ENCODE data around the gene CHFR. TPM values are rescaled to one million over a fixed set of nuclear protein-coding genes. Genes with fewer than 3 reads are reported as not detected.

CHFR gene
- total RNA-seq, 1 donor from 2014 or later: 37.1 TPM

GRCh38 chr12:132853285-132854092 lies 33.9 kb downstream of the CHFR start:
- TF ChIP-seq CTCF (IDR thresholded peaks at IDR 0.05): no peak
- no peak for TF ChIP-seq POLR2A (IDR thresholded peaks at IDR 0.05)
- TF ChIP-seq POLR2AphosphoS5 (IDR thresholded peaks at IDR 0.05; ENCODE audit: insufficient read depth in 1 of 2, low read depth in 1 of 2): no peak
- intact Hi-C loops (cut with DNase I): no loop called here
- Histone ChIP-seq H3K27ac (no peak overlapping the region), H3K4me1 (no peaks in the 10 kb centered on the region), H3K4me3 (no peak overlapping the region), H3K27me3 (no peaks in the 10 kb centered on the region), H3K36me3 (peaks cover 0 to 85% of the 10 kb centered on the region in 2 donors), H3K9me3 (no peaks in the 10 kb centered on the region)
- no peak for DNase-seq (ENCODE audit: extremely low spot score in 2 of 2)

- H3K9me3 ChIP-seq: no peaks in the 10 kb centered on the region
- H3K36me3 ChIP-seq: peaks cover 0 to 87% of the 10 kb centered on the region in 2 donors
- H3K27me3 ChIP-seq: no peaks in the 10 kb centered on the region
- no peak overlapping the region for H3K4me3 ChIP-seq
- H3K4me1 ChIP-seq: no peaks in the 10 kb centered on the region
- no peak for TF ChIP-seq CTCF (IDR thresholded peaks at IDR 0.05)
- TF ChIP-seq POLR2AphosphoS5 (IDR thresholded peaks at IDR 0.05; ENCODE audit: insufficient read depth in 1 of 2, low read depth in 1 of 2): no peak
- TF ChIP-seq POLR2A (IDR thresholded peaks at IDR 0.05): no peak
- H3K27ac ChIP-seq: no peak overlapping the region
- intact Hi-C loops (cut with DNase I): no loop called here
- no peak for DNase-seq (ENCODE audit: extremely low spot score in 2 of 2)
Observed at GRCh38 chr12:132852496-132852895, 34.9 kb downstream of the CHFR start.

- H3K9me3 ChIP-seq: no peaks in the 10 kb centered on the region
- TF ChIP-seq CTCF (IDR thresholded peaks at IDR 0.05) (no peak), POLR2AphosphoS5 (IDR thresholded peaks at IDR 0.05; ENCODE audit: insufficient read depth in 1 of 2, low read depth in 1 of 2) (no peak)
- no peaks in the 10 kb centered on the region for H3K27me3 ChIP-seq
- H3K27ac ChIP-seq: no peak overlapping the region
- no peaks in the 10 kb centered on the region for H3K4me1 ChIP-seq
- H3K36me3 ChIP-seq: peaks cover 0 to 89% of the 10 kb centered on the region in 2 donors
- H3K4me3 ChIP-seq: no peak overlapping the region
- intact Hi-C loops (cut with DNase I): no loop called here
- DNase-seq (ENCODE audit: extremely low spot score in 2 of 2): no peak
Observed at GRCh38 chr12:132851465-132851864, 35.9 kb downstream of the CHFR start.

GRCh38 chr12:132850291-132850690 lies 37.1 kb downstream of the CHFR start:
- H3K4me1 ChIP-seq: no peaks in the 10 kb centered on the region
- no peak for DNase-seq (ENCODE audit: extremely low spot score in 2 of 2)
- no peaks in the 10 kb centered on the region for H3K9me3 ChIP-seq
- no peaks in the 10 kb centered on the region for H3K27me3 ChIP-seq
- H3K27ac ChIP-seq: no peak overlapping the region
- TF ChIP-seq POLR2A (IDR thresholded peaks at IDR 0.05) (no peak), POLR2AphosphoS5 (IDR thresholded peaks at IDR 0.05; ENCODE audit: insufficient read depth in 1 of 2, low read depth in 1 of 2) (no peak), CTCF (IDR thresholded peaks at IDR 0.05) (no peak)
- H3K4me3 ChIP-seq: no peak overlapping the region
- intact Hi-C loops (cut with DNase I): no loop called here
- peaks cover 0 to 85% of the 10 kb centered on the region in 2 donors for H3K36me3 ChIP-seq

- no peaks in the 10 kb centered on the region for H3K4me1 ChIP-seq
- no peak for DNase-seq (ENCODE audit: extremely low spot score in 2 of 2)
- H3K27ac ChIP-seq: no peak overlapping the region
- intact Hi-C loops (cut with DNase I): no loop called here
- H3K4me3 ChIP-seq: no peak overlapping the region
- H3K36me3 ChIP-seq: peaks cover 0 to 80% of the 10 kb centered on the region in 2 donors
- H3K27me3 ChIP-seq: no peaks in the 10 kb centered on the region
- no peak for TF ChIP-seq CTCF (IDR thresholded peaks at IDR 0.05)
- no peak for TF ChIP-seq POLR2AphosphoS5 (IDR thresholded peaks at IDR 0.05; ENCODE audit: insufficient read depth in 1 of 2, low read depth in 1 of 2)
- TF ChIP-seq POLR2A (IDR thresholded peaks at IDR 0.05): no peak
- no peaks in the 10 kb centered on the region for H3K9me3 ChIP-seq
Observed at GRCh38 chr12:132848521-132848920, 38.9 kb downstream of the CHFR start.

All from vagina (tissue), 2 donors.